GM18526 (cell line): Measurements from ENCODE around the gene CSGALNACT2.

Experiments
- POLR2A ChIP-seq: IDR thresholded peaks from 3 replicates; pipeline ENCODE4 v1.6.1; 2011; ENCODE audit not compliant: insufficient read length; ENCODE audit errors: extremely low read depth

Gene CSGALNACT2

GRCh38 chr10:43205681-43206390 is 67.6 kb downstream of the CSGALNACT2 start:
- TF ChIP-seq POLR2A = no peak

GRCh38 chr10:43206391-43207235 is 68.4 kb downstream of the CSGALNACT2 start:
- no peak for TF ChIP-seq POLR2A

DNA sequence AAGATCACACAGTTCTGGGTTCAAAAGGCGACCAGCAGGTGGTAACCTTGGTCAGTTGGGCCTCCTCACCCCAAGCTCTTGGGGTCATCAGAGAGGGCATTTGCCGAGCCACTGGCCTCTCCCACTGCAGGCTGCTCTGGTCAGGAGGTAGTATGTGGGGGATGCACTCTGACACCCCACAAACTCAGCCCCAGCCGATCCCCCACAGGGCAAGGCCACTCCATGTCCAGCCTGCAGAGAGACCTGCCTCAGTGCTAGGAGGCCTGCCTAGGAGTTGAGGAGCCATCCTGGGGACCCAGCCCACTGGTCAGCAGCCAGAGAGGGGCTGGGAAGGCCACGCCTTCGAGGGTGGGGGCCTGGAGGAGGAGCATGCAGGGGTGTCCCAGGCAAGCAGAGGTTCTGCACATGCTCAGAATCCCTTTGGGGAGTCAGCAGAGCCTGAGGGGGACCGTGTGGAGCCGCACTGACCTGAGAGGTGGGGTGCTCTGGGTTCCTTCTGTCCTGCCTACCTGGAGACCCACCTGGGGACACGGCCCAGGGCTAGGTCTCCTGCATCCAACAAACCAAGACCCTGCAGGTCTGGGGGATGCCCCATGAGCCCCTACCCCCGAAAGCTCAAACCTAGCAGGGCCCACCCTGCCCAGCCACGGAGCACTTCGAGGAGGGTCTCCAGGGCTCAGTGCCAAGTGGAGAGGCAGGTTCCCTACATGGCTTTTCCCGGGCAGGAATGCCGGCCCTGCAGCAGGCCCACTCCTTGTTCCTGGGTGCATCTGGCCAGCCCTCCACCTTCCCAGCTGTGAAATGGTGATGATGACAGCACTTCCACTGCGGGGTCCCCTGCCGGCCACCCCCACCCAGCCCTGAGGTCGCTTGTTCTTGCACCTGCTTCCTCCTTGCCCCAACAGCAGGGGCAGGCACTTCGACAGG is 70.2 kb downstream of the CSGALNACT2 start:
- no peak for TF ChIP-seq POLR2A

GRCh38 chr10:43209074-43209455 is 70.8 kb downstream of the CSGALNACT2 start:
- TF ChIP-seq POLR2A = no peak

- TF ChIP-seq POLR2A = no peak
Observed at GRCh38 chr10:43209651-43210141, 71.5 kb downstream of the CSGALNACT2 start.

- TF ChIP-seq POLR2A = no peak
Observed at GRCh38 chr10:43210556-43210955, 72.3 kb downstream of the CSGALNACT2 start.

DNA sequence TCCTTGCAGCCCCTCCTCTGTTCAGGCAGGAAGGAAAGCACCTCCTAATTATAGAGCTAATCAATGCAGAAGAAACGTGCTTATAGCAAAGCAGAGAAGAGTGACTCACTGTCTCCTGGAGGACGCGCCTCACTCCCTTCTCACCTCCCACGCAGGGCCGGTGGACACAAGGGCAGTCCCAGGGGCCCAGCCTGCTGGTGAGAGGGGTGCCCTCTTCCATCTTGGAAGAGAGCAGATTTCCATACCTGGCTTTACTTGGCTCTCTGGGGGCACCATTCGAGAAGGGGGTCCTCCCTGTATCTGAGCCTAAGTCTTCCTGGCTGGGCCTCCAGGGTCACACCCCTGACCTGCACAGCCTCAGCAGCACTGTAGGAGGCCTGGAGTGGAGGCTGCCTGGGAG is 72.8 kb downstream of the CSGALNACT2 start:
- no peak for TF ChIP-seq POLR2A

- no peak for TF ChIP-seq POLR2A
Observed at GRCh38 chr10:43211431-43212042, 73.3 kb downstream of the CSGALNACT2 start.

- TF ChIP-seq POLR2A = no peak
Observed at GRCh38 chr10:43212043-43212721, 73.9 kb downstream of the CSGALNACT2 start.

DNA sequence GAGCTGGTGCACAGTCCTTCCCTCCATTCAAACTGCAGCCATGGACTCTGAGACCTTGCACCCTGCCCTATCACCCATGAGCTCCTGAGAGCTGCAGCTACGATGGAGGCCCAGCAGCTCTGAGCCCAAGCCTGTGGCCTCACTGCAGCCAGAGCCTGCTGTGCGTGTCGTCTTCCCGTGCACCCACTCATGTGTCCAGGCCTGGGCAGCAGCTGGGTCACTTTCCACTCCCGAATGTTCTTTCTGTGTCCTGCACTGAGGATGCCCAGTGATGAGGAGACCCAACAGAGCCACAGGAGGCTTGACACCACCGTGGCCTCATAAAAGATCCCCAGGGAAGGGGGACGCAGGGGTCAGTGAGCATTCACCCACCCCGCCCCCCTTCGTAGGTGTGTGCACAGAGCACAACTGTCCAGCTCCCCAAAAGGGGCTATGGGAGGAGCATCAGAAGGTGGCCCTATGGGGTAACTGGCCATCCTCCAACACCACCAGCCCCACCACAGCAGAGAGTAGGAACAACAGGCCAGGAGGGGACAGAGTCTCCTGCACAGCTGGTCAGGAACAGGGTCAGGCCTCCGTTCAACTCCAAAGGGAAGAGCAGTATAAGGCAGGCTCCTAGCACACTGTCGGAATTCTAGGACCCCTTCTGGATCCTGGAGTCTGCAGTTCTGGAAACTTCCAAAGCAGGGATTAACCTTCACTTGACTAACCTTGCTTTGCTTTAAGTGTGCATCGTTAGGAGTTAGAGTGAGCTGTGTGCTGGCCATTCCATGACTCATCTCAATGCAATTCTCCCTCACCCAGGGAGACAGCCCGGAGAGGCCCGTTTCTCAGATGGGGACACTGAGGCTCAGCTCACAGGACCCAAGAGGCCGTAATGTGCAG is 76.1 kb downstream of the CSGALNACT2 start:
- TF ChIP-seq POLR2A = no peak

DNA sequence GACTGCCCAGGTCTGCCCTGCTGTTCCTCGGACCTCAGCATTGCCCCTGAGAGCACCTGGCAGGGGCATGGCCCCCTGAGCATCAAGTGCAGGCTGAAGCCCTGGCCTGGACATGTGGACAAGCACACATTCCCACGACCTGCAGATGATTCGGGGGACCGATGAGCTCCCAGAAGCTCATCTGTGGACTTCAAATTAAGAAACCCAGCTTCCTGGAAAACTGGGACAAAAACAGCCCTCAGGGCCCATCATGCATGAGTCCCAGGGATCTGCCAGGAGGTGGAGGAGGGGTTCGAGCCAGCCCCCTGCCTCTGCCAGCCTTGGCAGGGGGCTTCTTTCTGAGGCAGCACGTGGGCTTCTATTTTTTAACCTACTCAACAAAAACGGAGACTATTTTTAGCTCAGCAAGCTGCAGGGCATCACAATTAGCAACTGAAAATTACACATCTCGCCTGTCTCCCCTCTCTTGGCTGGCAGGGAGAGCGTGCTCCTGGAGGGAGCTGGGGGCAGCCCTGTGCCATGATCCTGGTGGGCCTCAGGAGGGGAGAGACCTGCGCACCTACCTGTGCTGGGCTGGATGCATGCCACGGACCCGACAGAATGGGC is 76.8 kb downstream of the CSGALNACT2 start:
- TF ChIP-seq POLR2A = no peak

DNA sequence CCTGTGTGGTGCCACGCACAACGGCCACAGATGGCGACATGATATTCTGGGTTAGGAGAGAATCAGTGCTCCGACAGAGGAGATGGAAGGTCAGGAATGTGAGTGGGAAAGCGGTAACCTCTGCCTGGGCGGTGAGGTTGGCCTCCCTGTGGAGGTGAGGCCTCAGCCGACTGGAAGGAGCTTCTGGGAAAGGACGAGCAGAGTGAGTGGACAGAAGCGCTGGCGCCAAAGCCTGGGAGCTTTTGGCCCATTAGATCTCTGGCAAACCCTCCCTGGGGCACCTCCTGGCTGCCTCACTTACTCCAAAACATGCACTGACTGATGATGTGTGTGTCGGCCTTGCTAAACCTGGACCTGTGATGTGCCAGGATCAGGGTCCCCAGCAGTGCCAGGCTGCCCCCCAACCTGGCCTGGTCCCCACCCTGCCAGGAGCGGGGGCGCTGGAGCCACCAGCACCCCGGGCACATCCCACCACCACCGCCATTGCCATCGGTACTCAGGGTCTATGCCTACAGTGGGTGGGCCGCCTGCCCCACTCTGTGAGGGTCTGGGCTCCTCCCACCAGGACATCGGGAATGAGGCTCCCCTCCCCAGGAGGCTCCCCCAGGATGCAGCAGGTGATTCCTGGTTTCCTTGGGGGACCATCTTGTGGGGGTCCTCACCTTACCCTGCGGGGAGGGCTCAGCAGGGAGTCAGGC is 77.7 kb downstream of the CSGALNACT2 start:
- no peak for TF ChIP-seq POLR2A

GRCh38 chr10:43216931-43217562 is 78.8 kb downstream of the CSGALNACT2 start:
- no peak for TF ChIP-seq POLR2A
